ENCODE data around the gene FLRT1.

The FLRT1 gene

DNA sequence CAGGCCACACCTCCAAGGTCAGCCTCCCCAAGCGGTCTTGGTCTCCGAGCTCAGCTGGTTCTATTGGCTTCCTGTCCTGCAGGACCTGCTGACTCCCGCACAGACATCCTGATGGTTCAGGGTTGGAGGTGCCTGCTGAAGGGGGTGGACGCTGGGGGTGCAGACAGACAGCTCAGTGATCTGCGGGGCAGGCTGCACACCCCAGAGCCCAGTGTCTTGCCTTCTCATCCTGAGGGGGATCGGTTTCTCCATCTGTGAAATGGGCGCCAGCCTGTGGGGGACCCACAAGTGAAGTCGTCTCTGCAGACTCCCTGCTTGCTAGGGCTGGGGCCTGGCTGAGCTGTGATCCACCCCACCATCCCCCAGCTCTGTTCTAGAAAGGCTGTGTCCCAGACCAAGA is 13.8 kb downstream of the FLRT1 start:
- TF ChIP-seq, protein P1, sequence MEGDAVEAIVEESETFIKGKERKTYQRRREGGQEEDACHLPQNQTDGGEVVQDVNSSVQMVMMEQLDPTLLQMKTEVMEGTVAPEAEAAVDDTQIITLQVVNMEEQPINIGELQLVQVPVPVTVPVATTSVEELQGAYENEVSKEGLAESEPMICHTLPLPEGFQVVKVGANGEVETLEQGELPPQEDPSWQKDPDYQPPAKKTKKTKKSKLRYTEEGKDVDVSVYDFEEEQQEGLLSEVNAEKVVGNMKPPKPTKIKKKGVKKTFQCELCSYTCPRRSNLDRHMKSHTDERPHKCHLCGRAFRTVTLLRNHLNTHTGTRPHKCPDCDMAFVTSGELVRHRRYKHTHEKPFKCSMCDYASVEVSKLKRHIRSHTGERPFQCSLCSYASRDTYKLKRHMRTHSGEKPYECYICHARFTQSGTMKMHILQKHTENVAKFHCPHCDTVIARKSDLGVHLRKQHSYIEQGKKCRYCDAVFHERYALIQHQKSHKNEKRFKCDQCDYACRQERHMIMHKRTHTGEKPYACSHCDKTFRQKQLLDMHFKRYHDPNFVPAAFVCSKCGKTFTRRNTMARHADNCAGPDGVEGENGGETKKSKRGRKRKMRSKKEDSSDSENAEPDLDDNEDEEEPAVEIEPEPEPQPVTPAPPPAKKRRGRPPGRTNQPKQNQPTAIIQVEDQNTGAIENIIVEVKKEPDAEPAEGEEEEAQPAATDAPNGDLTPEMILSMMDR (IDR thresholded peaks at IDR 0.05; ENCODE audit: low read depth, low read length) = no peak
- no peak for DNase-seq (ENCODE audit: extremely low read depth, low read depth)

DNA sequence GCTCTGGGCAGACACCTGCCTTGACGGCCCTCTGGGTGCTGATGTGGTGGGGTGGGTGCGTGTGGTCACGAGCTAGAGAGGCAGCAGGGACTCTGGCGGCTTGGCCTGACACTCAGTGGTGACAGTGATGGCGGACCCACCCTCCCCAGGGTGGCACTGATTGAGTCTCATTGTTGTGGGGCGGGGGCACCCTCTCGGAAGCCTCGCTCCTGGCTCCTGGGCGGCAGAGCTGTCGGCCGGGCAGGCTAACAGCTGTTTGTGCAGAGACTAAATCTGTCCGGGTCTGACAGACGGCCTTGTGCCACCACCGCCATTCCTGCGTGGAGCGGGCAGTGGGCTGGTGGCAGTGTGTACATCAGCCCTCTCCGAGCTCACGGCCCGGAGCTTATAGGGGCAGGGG is 15.6 kb downstream of the FLRT1 start:
- TF ChIP-seq, protein P1 (IDR thresholded peaks at IDR 0.05; ENCODE audit: low read depth, low read length) = no peak
- no peak for DNase-seq (ENCODE audit: extremely low read depth, low read depth)

DNA sequence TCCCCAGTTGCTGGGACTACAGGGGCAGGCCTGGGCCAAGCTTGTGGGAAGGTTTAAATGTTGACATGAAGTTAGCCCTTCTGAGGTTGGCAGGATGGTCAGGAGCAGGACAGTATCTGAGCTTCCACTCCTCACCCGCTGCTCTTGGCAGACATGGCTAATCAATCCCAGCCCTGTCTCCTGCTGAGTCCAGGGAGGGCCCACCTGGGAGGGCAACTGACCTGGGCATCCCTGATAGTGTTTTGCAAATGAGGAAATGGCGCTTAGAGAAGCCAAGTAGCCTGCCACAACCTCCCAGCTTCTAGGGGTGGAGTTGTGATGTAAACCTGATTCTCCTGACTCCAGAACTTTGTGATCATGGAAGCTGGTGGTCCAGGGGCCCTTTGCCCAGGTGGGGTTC is 16.7 kb downstream of the FLRT1 start:
- DNase-seq (ENCODE audit: extremely low read depth, low read depth) = no peak
- TF ChIP-seq, protein P1 (IDR thresholded peaks at IDR 0.05; ENCODE audit: low read depth, low read length) = no peak

DNA sequence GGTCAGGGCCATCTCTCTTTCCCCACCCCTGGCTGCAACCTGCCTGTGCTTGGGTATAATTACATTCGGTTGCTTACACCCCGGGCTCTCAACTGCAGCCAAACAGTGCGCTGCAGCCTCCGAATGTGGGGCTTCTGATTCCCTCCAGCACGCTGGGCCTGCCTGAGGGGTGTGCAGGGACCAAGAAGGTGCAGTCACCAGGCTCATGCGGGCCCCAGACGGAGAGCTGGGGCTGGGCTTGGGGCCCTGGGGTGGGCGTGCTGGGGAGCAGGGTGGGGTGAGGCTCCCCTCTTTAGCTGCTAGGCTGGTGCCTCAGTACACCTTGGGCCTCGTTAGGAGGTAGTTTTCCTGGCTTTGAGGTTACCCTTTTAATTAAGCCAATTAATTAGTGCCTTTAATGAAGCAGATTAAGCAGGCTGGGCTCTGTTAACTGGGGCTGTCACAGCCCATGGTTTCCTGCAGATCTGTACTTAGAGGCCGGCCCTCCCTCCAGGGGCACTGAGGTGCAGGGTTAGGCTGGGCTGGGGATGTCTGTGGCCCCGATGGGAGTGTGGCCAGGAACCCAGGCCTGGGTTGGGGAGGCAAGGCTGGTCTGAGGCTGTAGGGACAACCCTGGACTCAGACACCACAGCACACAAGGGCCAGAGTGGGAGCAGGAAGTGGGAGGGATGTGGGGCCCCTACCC is 17.3 kb downstream of the FLRT1 start:
- no peak for DNase-seq (ENCODE audit: extremely low read depth, low read depth)
- TF ChIP-seq, protein P1 (IDR thresholded peaks at IDR 0.05; ENCODE audit: low read depth, low read length) = no peak

DNA sequence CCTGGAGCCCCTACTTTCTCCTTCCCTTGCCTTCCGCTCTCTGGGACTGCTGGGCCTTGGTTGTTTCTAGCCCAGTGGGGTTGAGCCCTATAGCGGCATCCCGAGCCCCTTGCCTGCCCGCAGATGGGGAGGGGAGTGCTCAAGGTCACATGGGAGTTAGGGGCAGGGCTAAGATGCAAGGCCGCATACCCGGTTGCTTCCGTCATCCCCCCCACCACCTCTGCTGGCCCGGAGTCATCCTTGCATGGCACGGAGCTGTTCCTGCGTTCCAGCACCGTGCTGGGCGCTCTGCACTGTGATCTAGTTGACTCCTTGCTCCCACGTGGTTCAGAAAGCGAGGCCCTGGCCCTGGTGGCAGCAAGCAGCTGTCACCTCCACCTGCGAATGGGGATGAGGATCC is 18.0 kb downstream of the FLRT1 start:
- no peak for DNase-seq (ENCODE audit: extremely low read depth, low read depth)
- TF ChIP-seq, protein P1 (IDR thresholded peaks at IDR 0.05; ENCODE audit: low read depth, low read length) = no peak

DNA sequence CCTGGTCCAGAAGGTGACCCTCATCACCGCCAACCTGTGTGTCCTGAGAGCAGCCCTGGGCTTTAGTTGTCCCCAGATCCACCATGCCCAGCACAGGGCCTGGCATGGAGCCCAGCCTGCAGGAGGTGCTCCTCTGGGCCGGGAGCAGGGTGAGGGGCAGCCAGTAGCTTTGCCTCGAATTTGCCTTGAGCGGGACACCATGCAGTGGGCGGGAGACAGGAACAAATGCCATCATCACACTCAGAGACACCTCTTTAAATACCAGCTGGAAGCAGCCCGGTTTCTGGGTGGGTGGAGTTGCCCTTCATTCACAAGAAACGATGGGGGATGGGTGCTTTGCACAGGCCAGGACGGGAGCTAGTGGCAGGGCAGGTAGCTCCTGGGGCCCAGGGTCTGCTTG is 19.3 kb downstream of the FLRT1 start:
- TF ChIP-seq, protein P1 (IDR thresholded peaks at IDR 0.05; ENCODE audit: low read depth, low read length) = no peak
- no peak for DNase-seq (ENCODE audit: extremely low read depth, low read depth)

DNA sequence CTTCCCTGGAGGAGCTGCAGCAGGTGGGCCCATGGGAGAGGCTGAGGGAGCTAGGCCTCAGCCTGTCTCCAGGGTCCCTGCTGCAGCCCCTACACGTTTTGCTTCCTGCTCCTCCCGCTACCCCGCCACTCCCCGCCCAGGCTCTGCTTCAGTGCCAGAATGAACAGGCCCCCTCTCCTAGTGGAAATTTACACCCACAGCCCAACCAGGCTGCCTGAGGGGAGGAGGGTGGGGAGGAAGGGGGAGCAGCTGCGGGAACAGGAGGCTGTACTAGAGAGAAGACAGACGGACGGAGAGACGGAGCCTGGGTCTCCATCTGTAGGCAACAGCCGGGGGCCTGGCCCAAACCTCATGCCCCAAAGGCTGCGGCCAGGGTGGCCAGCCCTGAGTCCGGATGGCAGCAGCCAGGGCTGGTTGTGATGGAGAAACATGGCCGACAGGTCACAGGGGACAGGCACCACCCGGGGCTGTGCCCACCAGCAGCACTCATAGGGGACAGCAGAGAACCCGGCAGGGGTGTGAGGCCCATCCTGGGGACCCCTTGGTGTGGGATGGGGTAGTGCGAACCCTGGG is 20.6 kb downstream of the FLRT1 start:
- no peak for DNase-seq (ENCODE audit: extremely low read depth, low read depth)
- TF ChIP-seq, protein P1 (IDR thresholded peaks at IDR 0.05; ENCODE audit: low read depth, low read length) = no peak

All from AG09319 (cell line).